Spleen (tissue), 13 donors: ENCODE data around the gene CSRNP2. TPM values are rescaled to one million over a fixed set of nuclear protein-coding genes. Genes with fewer than 3 reads are reported as not detected.

Experiments used
- DNase-seq: peaks from one replicate; pipeline ENCODE4 v3.0.0-alpha.2; 2020
- H3K27ac ChIP-seq, 8 donors: fragments of 200-600 bp; sonication (generic) in 7 of 8; 1 replicate in 4 of 8; 2 replicates in 4 of 8; pipeline versions ENCODE4 v1.5.0 to v1.8.0; 2016 to 2021; ENCODE audit warnings: inconsistent platforms in 4 of 8, mild to moderate bottlenecking in 4 of 8, moderate library complexity in 1 of 8
- H3K27me3 ChIP-seq, 7 donors: fragments of 200-600 bp; sonication (generic) in 6 of 7; replicated peaks in 1 of 7; 1 replicate in 4 of 7; 2 replicates in 3 of 7; pipeline versions ENCODE4 v1.5.0 to v1.8.0; 2016 to 2021; ENCODE audit warnings: inconsistent platforms in 3 of 7, mild to moderate bottlenecking in 1 of 7
- H3K36me3 ChIP-seq, 6 donors: fragments of 200-600 bp; sonication (generic) in 5 of 6; 1 replicate in 4 of 6; 2 replicates in 2 of 6; pipeline versions ENCODE4 v1.5.0 to v1.8.0; 2016 to 2021; ENCODE audit warnings: inconsistent platforms in 2 of 6
- H3K4me1 ChIP-seq, 6 donors: fragments of 200-600 bp; sonication (generic) in 5 of 6; 1 replicate in 3 of 6; 2 replicates in 3 of 6; pipeline versions ENCODE4 v1.5.0 to v1.8.0; 2016 to 2021; ENCODE audit warnings: inconsistent platforms in 3 of 6
- H3K4me3 ChIP-seq, 8 donors: fragments of 200-600 bp; sonication (generic) in 7 of 8; 1 replicate in 4 of 8; 2 replicates in 4 of 8; pipeline versions ENCODE4 v1.5.0 to v1.8.0; 2016 to 2021; ENCODE audit warnings: inconsistent platforms in 4 of 8, mild to moderate bottlenecking in 4 of 8, moderate library complexity in 2 of 8
- H3K9me3 ChIP-seq, 8 donors: fragments of 200-600 bp; sonication (generic) in 7 of 8; 1 replicate in 4 of 8; 2 replicates in 4 of 8; pipeline versions ENCODE4 v1.5.0 to v1.8.0; 2016 to 2021; ENCODE audit warnings: inconsistent platforms in 4 of 8
- POLR2A ChIP-seq, 3 donors: fragments of 450-650 bp; IDR thresholded peaks; one replicate each; pipeline ENCODE4 v1.5.1; 2017; ENCODE audit warnings: antibody characterized with exemption in 3 of 3, mild to moderate bottlenecking in 1 of 3
- POLR2AphosphoS5 ChIP-seq, 3 donors: sonication (generic); formaldehyde crosslinking; IDR thresholded peaks; one replicate each; pipeline ENCODE4 v1.5.1; 2017; ENCODE audit warnings: antibody characterized with exemption in 3 of 3
- WGBS, 5 donors: extraction: QIAGEN DNeasy Blood & Tissue Kit in 3 of 5; methylation state at CpG; one replicate each; pipeline versions ENCODE4 v1.1.5 to v1.1.7; 2013 to 2018; 5-methylcytosine and 5-hydroxymethylcytosine counted together
- intact Hi-C: fragments of 100-400 bp; cut with DNase I; formaldehyde crosslinking; loops from one replicate; pipeline ENCODE4 v1.15.0; 2023; ENCODE audit warnings: low total_unique reads
- long read RNA-seq, 2 donors: transcript quantifications; one replicate each; lab custom pipeline, GENCODE V29; 2026
- polyA plus RNA-seq, 3 donors: library from polyadenylated mRNA; stranded (reverse); fragments of 200-250 nt; gene quantifications; one replicate each; pipeline ENCODE4 v1.2.1, GENCODE V29; 2013
- total RNA-seq, 7 donors: library from RNA; depleted of rRNA in 3 of 7; stranded (reverse); fragments of >200 nt in 3 of 7; fragmentation: NEBNext Ultra II Directional in 4 of 7; extraction: Animal tissue kit (Norgen Biotek cat#: 25700) in 4 of 7; gene quantifications; one replicate each; pipeline versions ENCODE4 v1.1.0 to v1.2.1, GENCODE V29; 2016 to 2021
- TF ChIP-seq, protein P1 (sequence below), 11 experiments: fragments of 200-600 bp in 7 of 11; fragments of 450-650 bp in 4 of 11; sonication (generic) in 4 of 11; IDR thresholded peaks in 8 of 11; conservative IDR thresholded peaks in 3 of 11; 1 replicate in 7 of 11; 2 replicates in 4 of 11; pipeline versions ENCODE4 v1.4.0 to v1.8.0; 2016 to 2021; ENCODE audit warnings: antibody characterized with exemption in 11 of 11, inconsistent platforms in 4 of 11, mild to moderate bottlenecking in 1 of 11
- donor health status: healthy with polysubstance abuse.
- donor health status: DM: no; HTN: no; CAD: no; lungs with moderate emphysema.
- donor health status: DM: no; HTN: no; CAD: no.
- donor health status: Bipolar disorder and iron deficiency.
- donor health status: healthy.
- donor health status: DM: no; HTN: no; CAD: no.
- donor health status: DM: yes; HTN: yes; CAD: no.

Gene CSRNP2
- 10 to 100 TPM; 17.9 to 41.8 (median 26.2) TPM for total RNA-seq
- 1 to 10 TPM; 3.7 to 7.1 (median 5.0) TPM for polyA plus RNA-seq
- long read RNA-seq, donor 1, full-length matches to known transcripts, result 2 of 2 reads
- long read RNA-seq, donor 1, partial matches to known transcripts, result 0 of 2 reads
- long read RNA-seq, donor 1, other reads (novel, unspliced or antisense), result 0 of 2 reads
- long read RNA-seq, donor 2, full-length matches to known transcripts, result 4 of 4 reads
- long read RNA-seq, donor 2, partial matches to known transcripts, result 0 of 4 reads
- long read RNA-seq, donor 2, other reads (novel, unspliced or antisense), result 0 of 4 reads

GRCh38 chr12:51083126-51083833 lies at the start of gene CSRNP2:
CSRNP2 (minus strand) TSS chr12:51083596; CDS start chr12:51076561, 7,035 bp downstream.
- Histone ChIP-seq H3K36me3 (no peaks in the 10 kb centered on the region), H3K4me1 (peaks cover 6 to 46% (median 23%) of the 10 kb centered on the region in 6 donors), H3K9me3 (no peaks in the 10 kb centered on the region), H3K27ac (peak within 1 kb of the TSS; percentile 67 to 96 (median 94)), H3K4me3 (peak within 1 kb of the TSS; percentile 32 to 97 (median 79)), H3K27me3 (no peaks in the 10 kb centered on the region)
- TF ChIP-seq POLR2AphosphoS5 (IDR thresholded peaks at IDR 0.05) (peak; percentile 100), POLR2A (IDR thresholded peaks at IDR 0.05) (peak; percentile 94 to 99 (median 99))
- TF ChIP-seq, protein P1, sequence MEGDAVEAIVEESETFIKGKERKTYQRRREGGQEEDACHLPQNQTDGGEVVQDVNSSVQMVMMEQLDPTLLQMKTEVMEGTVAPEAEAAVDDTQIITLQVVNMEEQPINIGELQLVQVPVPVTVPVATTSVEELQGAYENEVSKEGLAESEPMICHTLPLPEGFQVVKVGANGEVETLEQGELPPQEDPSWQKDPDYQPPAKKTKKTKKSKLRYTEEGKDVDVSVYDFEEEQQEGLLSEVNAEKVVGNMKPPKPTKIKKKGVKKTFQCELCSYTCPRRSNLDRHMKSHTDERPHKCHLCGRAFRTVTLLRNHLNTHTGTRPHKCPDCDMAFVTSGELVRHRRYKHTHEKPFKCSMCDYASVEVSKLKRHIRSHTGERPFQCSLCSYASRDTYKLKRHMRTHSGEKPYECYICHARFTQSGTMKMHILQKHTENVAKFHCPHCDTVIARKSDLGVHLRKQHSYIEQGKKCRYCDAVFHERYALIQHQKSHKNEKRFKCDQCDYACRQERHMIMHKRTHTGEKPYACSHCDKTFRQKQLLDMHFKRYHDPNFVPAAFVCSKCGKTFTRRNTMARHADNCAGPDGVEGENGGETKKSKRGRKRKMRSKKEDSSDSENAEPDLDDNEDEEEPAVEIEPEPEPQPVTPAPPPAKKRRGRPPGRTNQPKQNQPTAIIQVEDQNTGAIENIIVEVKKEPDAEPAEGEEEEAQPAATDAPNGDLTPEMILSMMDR (IDR thresholded peaks at IDR 0.05 in 8 of 11, conservative IDR thresholded peaks at IDR 0.05 in 3 of 11), result peak in 3 of 11 experiments; percentile 11 to 28 (median 13)
- intact Hi-C loops, result no loop called here
- DNase-seq, result peak; percentile 100
- WGBS, 5 donors, result 0 to 1% (median 1%) methylated on average over 50 to 74 of the region's 74 CpGs

GRCh38 chr12:51132693-51133092 lies 49.3 kb upstream of the CSRNP2 start:
- WGBS, 5 donors, result 60 to 91% (median 84%) methylated on average over 4 to 5 of the region's 5 CpGs

DNA sequence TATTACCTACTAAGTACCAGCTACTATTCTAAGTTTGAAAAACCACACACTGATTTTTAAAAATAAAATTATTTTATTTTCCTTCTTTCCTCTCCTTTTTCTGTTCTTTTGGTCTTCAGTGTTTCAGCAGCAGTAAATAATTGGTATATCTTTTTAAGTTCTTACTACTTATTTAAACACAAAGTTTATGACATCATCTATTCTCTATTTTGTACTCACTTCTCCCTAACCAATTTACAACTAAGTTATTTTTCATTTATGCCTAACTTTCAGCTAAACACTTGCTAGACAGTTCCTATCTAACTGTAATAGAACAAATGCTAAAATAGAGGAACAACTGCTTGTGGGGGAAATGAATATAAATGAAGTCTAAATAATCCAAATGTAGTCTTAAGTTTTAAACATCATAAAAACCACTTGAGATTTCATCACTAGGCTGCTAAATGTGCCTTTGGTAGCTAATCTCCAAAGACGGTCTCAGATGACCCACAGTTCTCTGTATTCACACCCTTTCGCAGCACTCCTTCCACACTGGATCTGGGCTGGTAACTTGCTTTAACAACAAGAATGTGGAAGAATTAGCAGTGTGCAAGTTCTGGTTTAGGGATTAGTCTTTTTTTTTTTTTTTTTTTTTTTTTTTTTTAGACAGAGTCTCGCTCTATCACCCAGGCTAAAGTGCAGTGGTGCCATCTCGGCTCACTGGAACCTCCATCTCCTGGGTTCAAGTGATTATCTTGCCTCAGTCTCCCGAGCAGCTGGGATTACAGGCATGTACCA lies 48.5 kb upstream of the CSRNP2 start:
- TF ChIP-seq POLR2A (IDR thresholded peaks at IDR 0.05) (no peak), POLR2AphosphoS5 (IDR thresholded peaks at IDR 0.05) (no peak)
- TF ChIP-seq, protein P1 (IDR thresholded peaks at IDR 0.05 in 8 of 11, conservative IDR thresholded peaks at IDR 0.05 in 3 of 11), result no peak
- no peaks in the 10 kb centered on the region for H3K27me3 ChIP-seq
- DNase-seq, result no peak
- no peaks in the 10 kb centered on the region for H3K9me3 ChIP-seq
- H3K27ac ChIP-seq, result no peak overlapping the region
- no peaks in the 10 kb centered on the region for H3K4me1 ChIP-seq
- no peak overlapping the region for H3K4me3 ChIP-seq
- H3K36me3 ChIP-seq, result peaks cover 0 to 48% (median 8%) of the 10 kb centered on the region in 6 donors
- 88 to 94% (median 91%) methylated on average over 5 of the region's 5 CpGs for WGBS, 5 donors
- intact Hi-C loops, result no loop called here

More at GRCh38 chr12:51132693-51133092, 49.3 kb upstream of the CSRNP2 start:
- Histone ChIP-seq H3K36me3 (peaks cover 0 to 54% (median 8%) of the 10 kb centered on the region in 6 donors), H3K9me3 (no peaks in the 10 kb centered on the region), H3K27ac (no peak overlapping the region), H3K27me3 (no peaks in the 10 kb centered on the region), H3K4me1 (no peaks in the 10 kb centered on the region), H3K4me3 (no peak overlapping the region)
- DNase-seq, result no peak
- intact Hi-C loops, result no loop called here
- TF ChIP-seq, protein P1 (IDR thresholded peaks at IDR 0.05 in 8 of 11, conservative IDR thresholded peaks at IDR 0.05 in 3 of 11), result no peak
- no peak for TF ChIP-seq POLR2AphosphoS5 (IDR thresholded peaks at IDR 0.05)
- no peak for TF ChIP-seq POLR2A (IDR thresholded peaks at IDR 0.05)
